PC-9 (cell line): ENCODE data around the gene THAP8.

Experiments used
- CTCF ChIP-seq: fragments of 200-600 bp; sonication (generic); conservative IDR thresholded peaks from 2 replicates; pipeline ENCODE4 v1.6.1; 2017; ENCODE audit warnings: mixed run types, antibody characterized with exemption, mild to moderate bottlenecking, moderate library complexity
- EZH2 ChIP-seq: fragments of 200-600 bp; sonication (generic); IDR thresholded peaks from 2 replicates; pipeline ENCODE4 v1.8.0; 2017; ENCODE audit warnings: antibody characterized with exemption, low read depth

DNA sequence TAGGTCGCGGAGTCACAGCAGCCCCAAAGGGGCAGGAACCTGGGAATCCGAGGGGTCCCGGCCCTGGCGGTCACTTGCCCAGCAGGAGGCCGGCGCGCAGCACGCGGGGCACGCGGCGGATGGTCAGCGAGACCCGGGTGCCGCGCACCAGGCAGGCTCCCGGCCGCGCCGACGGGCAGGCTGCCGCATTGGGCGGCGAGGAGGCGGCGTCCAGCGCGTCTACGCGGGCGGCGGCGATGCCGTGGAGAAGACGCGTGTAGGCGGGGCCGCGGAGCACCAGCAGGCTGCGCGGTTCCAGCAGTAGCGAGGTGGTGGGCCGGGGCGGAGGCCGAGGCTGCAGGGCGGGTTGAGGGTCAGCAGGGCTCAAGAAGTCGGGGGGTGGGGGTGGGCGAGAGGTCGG lies 44.9 kb downstream of the THAP8 start:
- no peak for TF ChIP-seq CTCF
- no peak for TF ChIP-seq EZH2
